ENCODE data around the gene WFDC2. TPM values are rescaled to one million over a fixed set of nuclear protein-coding genes. Genes with fewer than 3 reads are reported as not detected.

The WFDC2 gene, protein sequence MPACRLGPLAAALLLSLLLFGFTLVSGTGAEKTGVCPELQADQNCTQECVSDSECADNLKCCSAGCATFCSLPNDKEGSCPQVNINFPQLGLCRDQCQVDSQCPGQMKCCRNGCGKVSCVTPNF
- total RNA-seq = 0.39 TPM

GRCh38 chr20:45469336-45470261 lies at the start of gene WFDC2:
Gene WFDC2, plus strand, starts transcription at chr20:45469753. Its CDS starts 29 bp downstream, at chr20:45469782.
- DNase-seq = no peak

DNA sequence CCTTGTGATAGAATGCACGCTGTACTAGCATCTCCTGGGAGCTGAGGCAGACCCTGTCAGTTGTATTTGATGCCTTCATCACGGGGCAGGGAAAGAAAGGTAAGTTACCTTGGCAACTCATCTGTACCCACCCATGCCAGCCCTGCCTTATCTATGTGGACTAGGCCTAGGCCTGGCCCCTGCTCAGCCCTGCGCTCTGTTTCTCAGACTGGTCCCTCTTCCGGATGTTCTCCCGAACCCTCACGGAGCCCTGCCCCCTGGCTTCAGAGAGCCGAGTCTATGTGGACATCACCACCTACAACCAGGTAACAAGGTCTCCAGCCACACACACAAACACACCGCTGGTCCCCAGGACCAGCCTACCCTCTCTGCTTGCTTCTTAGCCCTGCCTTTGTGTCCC lies 49.4 kb upstream of the WFDC2 start:
- no peak for DNase-seq

GRCh38 chr20:45423700-45424099 lies 45.9 kb upstream of the WFDC2 start:
- DNase-seq = no peak

DNA sequence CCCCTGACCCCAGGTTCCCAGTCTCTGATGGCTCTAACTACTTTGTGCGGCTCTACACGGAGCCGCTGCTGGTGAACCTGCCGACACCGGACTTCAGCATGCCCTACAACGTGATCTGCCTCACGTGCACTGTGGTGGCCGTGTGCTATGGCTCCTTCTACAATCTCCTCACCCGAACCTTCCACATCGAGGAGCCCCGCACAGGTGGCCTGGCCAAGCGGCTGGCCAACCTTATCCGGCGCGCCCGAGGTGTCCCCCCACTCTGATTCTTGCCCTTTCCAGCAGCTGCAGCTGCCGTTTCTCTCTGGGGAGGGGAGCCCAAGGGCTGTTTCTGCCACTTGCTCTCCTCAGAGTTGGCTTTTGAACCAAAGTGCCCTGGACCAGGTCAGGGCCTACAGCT lies 44.0 kb upstream of the WFDC2 start:
- no peak for DNase-seq

GRCh38 chr20:45426320-45427016 lies 43.1 kb upstream of the WFDC2 start:
- DNase-seq = no peak

- no peak for DNase-seq
Observed at GRCh38 chr20:45427236-45428149, 42.1 kb upstream of the WFDC2 start.

DNA sequence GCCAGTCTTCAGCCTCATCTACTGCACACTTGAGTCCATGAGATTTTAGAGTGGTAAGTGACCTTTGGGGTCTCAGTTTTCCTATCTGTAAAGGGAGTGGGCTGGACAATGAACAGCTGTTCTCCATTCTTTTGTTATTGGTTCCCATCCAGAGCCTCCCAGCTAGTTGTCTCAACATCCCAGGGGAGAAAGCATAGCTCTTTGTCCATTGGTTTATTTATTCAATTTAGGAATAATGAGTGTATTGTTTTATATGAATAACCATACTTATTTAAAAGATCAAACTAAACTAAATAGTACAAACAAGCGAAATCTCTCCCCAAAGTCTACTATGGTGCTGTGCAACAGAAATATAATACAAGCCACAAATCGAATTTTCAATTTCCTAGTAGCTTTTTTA lies 39.9 kb upstream of the WFDC2 start:
- no peak for DNase-seq

GRCh38 chr20:45432294-45432693 lies 37.3 kb upstream of the WFDC2 start:
- DNase-seq = no peak

- DNase-seq = no peak
Observed at GRCh38 chr20:45433316-45433715, 36.2 kb upstream of the WFDC2 start.

- DNase-seq = no peak
Observed at GRCh38 chr20:45433976-45434375, 35.6 kb upstream of the WFDC2 start.

- peak; percentile 30 for DNase-seq
Observed at GRCh38 chr20:45436732-45437485, 32.6 kb upstream of the WFDC2 start.

DNA sequence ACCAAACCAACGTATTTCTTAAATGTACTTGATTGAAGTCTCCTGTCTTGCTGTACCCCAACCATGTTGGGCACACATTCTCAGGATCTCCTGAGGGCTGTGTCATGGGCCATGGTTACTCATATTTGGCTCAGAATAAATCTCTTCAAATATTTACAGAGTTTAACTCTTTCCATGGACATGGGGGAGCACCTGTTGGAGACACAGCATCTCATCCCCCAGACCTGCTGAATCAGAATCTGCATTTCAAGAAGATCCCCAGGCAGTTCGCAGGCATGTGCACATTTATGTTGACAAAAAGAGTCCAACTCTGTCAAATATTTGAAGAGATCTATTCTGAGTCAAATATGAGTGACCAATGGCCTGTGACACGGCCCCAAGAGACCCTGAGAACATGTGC lies 29.1 kb upstream of the WFDC2 start:
- DNase-seq = no peak

- DNase-seq = no peak
Observed at GRCh38 chr20:45440891-45441685, 28.5 kb upstream of the WFDC2 start.

DNA sequence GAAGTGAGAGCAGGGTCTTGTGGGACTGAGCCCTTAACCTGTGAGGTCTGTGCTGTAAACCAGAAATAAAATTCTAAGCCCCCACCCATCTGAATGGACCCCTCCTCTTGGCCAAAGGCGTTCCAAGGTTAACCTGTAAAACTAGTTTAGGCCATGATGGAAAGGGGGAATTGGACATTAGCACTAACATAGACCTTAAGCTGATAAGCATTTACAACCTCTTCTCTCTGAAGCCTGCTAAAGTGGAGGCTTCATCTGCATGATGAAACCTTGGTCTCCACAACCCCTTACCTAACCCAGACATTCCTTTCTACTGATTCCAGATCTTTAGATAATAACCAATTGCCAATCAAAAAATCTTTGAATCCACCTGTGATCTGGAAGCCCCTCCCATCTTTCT lies 27.8 kb upstream of the WFDC2 start:
- DNase-seq = no peak

DNA sequence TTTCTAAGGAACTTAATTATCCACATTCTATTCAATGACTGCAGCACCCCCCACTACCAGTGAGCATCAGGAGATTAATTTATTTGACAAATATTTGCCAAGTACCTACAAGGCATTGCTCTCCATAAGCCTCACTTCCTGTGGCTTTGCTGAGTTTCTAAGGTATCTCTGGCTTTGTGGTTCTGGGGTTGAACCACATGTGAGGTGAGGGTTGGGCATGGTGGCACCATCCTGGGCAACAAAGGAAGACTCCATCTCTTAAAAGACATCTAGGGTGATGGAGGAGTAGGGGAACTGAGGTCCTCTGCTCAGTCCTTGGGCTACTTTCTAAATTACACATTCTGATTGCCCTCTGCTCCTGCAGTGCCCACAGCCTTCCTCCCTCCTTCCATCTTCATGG lies 25.5 kb upstream of the WFDC2 start:
- DNase-seq = no peak

DNA sequence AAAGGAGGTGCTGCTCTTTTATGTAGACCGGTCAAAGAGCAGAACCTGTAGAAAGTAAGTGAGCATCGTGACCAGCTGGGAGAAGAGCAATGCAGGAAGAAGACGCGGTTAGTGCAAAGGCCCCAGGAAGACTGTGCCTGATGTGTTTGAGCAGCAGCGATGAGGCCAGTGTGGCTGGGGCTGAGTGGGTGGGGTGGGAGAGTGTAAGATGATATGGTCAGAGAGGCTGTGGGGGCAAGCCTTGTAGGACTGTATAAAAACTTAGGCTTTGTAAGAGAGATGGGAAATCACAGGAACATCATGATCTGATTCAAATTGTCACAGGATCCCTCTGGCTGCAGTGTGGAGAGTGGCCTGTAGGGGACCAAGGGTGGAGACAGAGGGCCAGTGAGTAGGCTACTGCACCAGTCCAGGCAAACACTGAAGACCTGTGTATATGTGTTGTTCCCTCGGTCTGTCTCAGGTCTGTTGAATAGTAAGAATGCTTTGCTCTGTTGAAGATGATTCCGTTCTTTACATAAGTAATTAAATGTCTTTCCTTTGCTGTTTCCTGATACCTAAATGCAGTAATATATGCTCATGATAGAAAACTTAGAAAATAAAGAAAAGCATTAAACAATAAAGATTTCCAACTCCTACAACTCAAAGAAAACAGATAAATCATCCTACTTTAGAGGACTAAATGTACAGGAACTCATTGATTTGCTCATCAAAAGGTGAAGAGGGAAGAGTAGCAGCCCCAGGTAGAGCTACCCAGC lies 23.6 kb upstream of the WFDC2 start:
- DNase-seq = no peak

DNA sequence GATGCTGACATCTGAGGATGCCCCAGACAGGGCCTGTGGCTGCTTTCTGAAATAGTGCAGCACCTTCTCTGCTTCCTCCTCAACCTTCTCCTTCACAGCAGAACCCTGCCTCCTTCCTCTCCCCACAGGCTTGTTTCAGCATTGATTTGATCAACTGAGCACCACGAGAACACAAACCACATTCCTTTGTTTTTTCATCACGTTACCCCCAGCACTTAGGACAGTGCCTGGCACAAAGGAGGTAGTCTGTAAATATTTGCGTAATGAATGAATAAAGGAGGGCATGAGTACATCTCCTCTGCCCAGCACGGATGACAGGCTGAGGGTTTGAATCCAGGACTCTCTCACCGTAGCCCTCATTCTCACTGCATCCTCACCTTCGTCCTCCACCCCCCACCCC lies 21.3 kb upstream of the WFDC2 start:
- no peak for DNase-seq

- no peak for DNase-seq
Observed at GRCh38 chr20:45449528-45449927, 20.0 kb upstream of the WFDC2 start.

DNA sequence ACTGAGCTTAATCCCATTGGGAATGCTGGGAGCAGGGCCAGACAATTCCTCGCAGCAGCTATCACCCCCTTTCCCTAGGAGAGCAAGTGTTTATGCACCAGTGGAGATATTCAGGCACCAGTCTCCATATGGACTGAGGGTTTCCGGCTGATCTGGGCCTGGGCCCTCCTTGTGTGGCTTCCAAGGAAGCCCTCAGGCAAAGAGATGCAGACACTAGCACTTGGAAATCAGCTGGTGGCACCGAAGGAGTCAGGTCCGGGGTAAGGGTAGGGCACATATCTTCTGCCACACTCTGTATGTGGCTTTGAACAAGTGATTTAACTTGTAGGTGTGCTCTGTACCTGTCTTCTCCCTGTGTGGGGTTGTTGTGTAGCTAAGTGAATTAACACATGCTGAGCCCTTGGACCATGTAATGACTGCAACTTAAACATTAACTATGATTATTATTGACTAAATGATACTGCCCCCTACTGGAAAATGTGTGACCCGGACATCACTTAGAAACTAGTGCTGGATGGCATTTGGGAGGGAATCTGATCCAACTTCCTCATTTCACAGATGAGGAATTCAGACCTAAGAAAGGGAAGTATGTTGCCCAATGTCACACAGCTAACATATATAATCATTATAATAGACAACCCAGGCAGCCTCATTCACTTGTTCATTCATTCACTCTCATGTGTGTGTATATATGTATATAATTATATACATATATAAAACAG lies 19.3 kb upstream of the WFDC2 start:
- DNase-seq = no peak

All from skin of body (tissue), 2 donors.